MM.1S (cell line): Measurements from ENCODE around the gene LAMB2.

Experiments
- DNase-seq: peaks from one replicate; pipeline ENCODE4 v3.0.0-alpha.2; 2015
- H2AFZ ChIP-seq: fragments of 300-600 bp; sonication (generic); 2 replicates; pipeline ENCODE4 v1.6.0; 2016; ENCODE audit warnings: antibody characterized with exemption, low read length
- H3F3A ChIP-seq: fragments of 300-600 bp; sonication (generic); 2 replicates; pipeline ENCODE4 v1.6.1; 2016; ENCODE audit warnings: mild to moderate bottlenecking, antibody characterized with exemption, low read length, moderate library complexity, mixed read lengths; ENCODE audit not compliant: insufficient read depth
- H3K27ac ChIP-seq: fragments of 300-600 bp; sonication (generic); 2 replicates; pipeline ENCODE4 v1.5.1; 2016; ENCODE audit warnings: mild to moderate bottlenecking, low read length
- H3K27me3 ChIP-seq: fragments of 300-600 bp; sonication (generic); replicated peaks from 2 replicates; pipeline ENCODE4 v1.6.0; 2016; ENCODE audit warnings: low read length; ENCODE audit not compliant: insufficient read depth
- H3K36me3 ChIP-seq: fragments of 300-600 bp; sonication (generic); replicated peaks from 2 replicates; pipeline ENCODE4 v1.6.1; 2016; ENCODE audit warnings: mild to moderate bottlenecking, low read length, mixed read lengths; ENCODE audit not compliant: insufficient read depth
- H3K4me1 ChIP-seq: fragments of 300-600 bp; sonication (generic); 2 replicates; pipeline ENCODE4 v1.6.1; 2016; ENCODE audit warnings: low read length, mixed read lengths
- H3K4me2 ChIP-seq: fragments of 300-600 bp; sonication (generic); 2 replicates; pipeline ENCODE4 v1.6.0; 2016; ENCODE audit warnings: low read depth, low read length
- H3K4me3 ChIP-seq: fragments of 300-600 bp; sonication (generic); 2 replicates; pipeline ENCODE4 v1.5.1; 2016; ENCODE audit warnings: low read length, mixed read lengths
- H3K79me2 ChIP-seq: fragments of 300-600 bp; sonication (generic); 2 replicates; pipeline ENCODE4 v1.6.1; 2016; ENCODE audit warnings: mixed run types, low read length, mixed read lengths
- H3K9ac ChIP-seq: fragments of 300-600 bp; sonication (generic); 2 replicates; pipeline ENCODE4 v1.6.1; 2016; ENCODE audit warnings: low read length, mixed read lengths
- H3K9me2 ChIP-seq: fragments of 300-600 bp; sonication (generic); replicated peaks from 2 replicates; pipeline ENCODE4 v1.6.1; 2016; ENCODE audit warnings: mild to moderate bottlenecking, low read length, mixed read lengths; ENCODE audit not compliant: insufficient read depth
- H3K9me3 ChIP-seq: fragments of 300-600 bp; sonication (generic); replicated peaks from 2 replicates; pipeline ENCODE4 v1.6.1; 2016; ENCODE audit warnings: mild to moderate bottlenecking, low read length, mixed read lengths; ENCODE audit not compliant: insufficient read depth
- H4K20me1 ChIP-seq: fragments of 300-600 bp; sonication (generic); 2 replicates; pipeline ENCODE4 v1.6.1; 2016; ENCODE audit warnings: mild to moderate bottlenecking, low read length, moderate library complexity, mixed read lengths; ENCODE audit not compliant: insufficient read depth
- CTCF ChIP-seq: fragments of 300-600 bp; sonication (generic); IDR thresholded peaks from 2 replicates; pipeline ENCODE4 v1.5.1; 2016; ENCODE audit warnings: antibody characterized with exemption, low read length, mixed read lengths
- EZH2 ChIP-seq: fragments of 300-600 bp; sonication (generic); optimal IDR thresholded peaks from 2 replicates; pipeline ENCODE3; 2017; ENCODE audit warnings: low read depth, mild to moderate bottlenecking, antibody characterized with exemption, low read length, mixed read lengths
- EZH2phosphoT487 ChIP-seq: fragments of 300-600 bp; sonication (generic); IDR thresholded peaks from 2 replicates; pipeline ENCODE4 v1.6.1; 2018; ENCODE audit warnings: antibody characterized with exemption, low read length

LAMB2 gene

GRCh38 chr3:49161197-49161596 is 28.3 kb upstream of the LAMB2 start:
- Histone ChIP-seq H3K27ac (no peak overlapping the region), H4K20me1 (no peaks in the 10 kb centered on the region), H3K4me2 (no peak overlapping the region), H3K9me2 (no peaks in the 10 kb centered on the region), H2AFZ (no peak overlapping the region), H3F3A (0 out of 2 replicates have a peak, but pooled peaks cover 3% of the 10 kb centered on the region), H3K4me3 (no peak overlapping the region), H3K4me1 (no peaks in the 10 kb centered on the region), H3K79me2 (peaks cover 12% of the 10 kb centered on the region), H3K36me3 (no peaks in the 10 kb centered on the region; the same call in 1 of the 2 replicates), H3K9ac (no peak overlapping the region), H3K27me3 (no peaks in the 10 kb centered on the region), H3K9me3 (no peaks in the 10 kb centered on the region)
- no peak for TF ChIP-seq EZH2phosphoT487
- TF ChIP-seq CTCF = no peak
- no peak for TF ChIP-seq EZH2
- DNase-seq = no peak

GRCh38 chr3:49158792-49159191 is 25.9 kb upstream of the LAMB2 start:
- H3K4me3 ChIP-seq = no peak overlapping the region
- no peaks in the 10 kb centered on the region for H3K9me3 ChIP-seq
- H3F3A ChIP-seq = no peaks in the 10 kb centered on the region
- no peaks in the 10 kb centered on the region for H3K4me1 ChIP-seq
- no peak overlapping the region for H3K4me2 ChIP-seq
- no peaks in the 10 kb centered on the region for H4K20me1 ChIP-seq
- no peaks in the 10 kb centered on the region for H3K27me3 ChIP-seq
- no peak overlapping the region for H3K27ac ChIP-seq
- no peaks in the 10 kb centered on the region; the same call in 1 of the 2 replicates for H3K36me3 ChIP-seq
- H3K9ac ChIP-seq = no peak overlapping the region
- H3K9me2 ChIP-seq = no peaks in the 10 kb centered on the region
- TF ChIP-seq CTCF (no peak), EZH2 (no peak), EZH2phosphoT487 (no peak)
- H3K79me2 ChIP-seq = no peaks in the 10 kb centered on the region
- DNase-seq = no peak
- H2AFZ ChIP-seq = no peak overlapping the region

GRCh38 chr3:49158103-49158709 is 25.4 kb upstream of the LAMB2 start:
- Histone ChIP-seq H3K4me1 (no peaks in the 10 kb centered on the region), H3K9me2 (no peaks in the 10 kb centered on the region), H3K4me2 (no peak overlapping the region), H3K4me3 (no peak overlapping the region), H3K9me3 (no peaks in the 10 kb centered on the region), H3F3A (no peaks in the 10 kb centered on the region), H3K79me2 (no peaks in the 10 kb centered on the region), H3K9ac (no peak overlapping the region), H3K27ac (no peak overlapping the region), H2AFZ (no peak overlapping the region), H3K36me3 (no peaks in the 10 kb centered on the region), H4K20me1 (no peaks in the 10 kb centered on the region), H3K27me3 (no peaks in the 10 kb centered on the region)
- peak; percentile 62 for DNase-seq
- peak; percentile 69 for TF ChIP-seq CTCF
- no peak for TF ChIP-seq EZH2phosphoT487
